GM12872 (cell line): ENCODE data around the gene ANKH.

ENCODE experiments used
- TF ChIP-seq, protein P1 (sequence below): IDR thresholded peaks from 3 replicates; pipeline ENCODE4 v1.5.1; 2011; ENCODE audit warnings: low read depth, mild to moderate bottlenecking, low read length, moderate library complexity; ENCODE audit not compliant: insufficient read depth

ANKH gene

DNA sequence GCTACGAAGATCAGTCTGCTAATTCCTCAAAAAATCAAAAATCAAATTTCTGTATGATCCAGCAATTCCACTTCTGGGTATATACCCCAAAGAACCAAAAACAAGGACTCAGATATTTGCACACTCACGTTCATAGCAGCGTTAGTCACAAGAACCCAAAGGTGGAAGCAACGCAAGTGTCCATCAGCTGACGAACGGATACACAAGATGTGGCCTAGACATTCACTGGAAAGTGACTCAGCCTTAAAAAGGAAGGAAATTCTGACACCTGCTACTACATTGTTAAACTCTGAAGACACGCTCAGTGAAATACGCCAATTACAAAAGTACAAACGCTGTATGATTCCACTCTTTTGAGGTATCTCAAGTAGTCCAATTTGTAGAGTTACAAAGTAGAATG is 113.7 kb downstream of the ANKH start:
- TF ChIP-seq, protein P1, sequence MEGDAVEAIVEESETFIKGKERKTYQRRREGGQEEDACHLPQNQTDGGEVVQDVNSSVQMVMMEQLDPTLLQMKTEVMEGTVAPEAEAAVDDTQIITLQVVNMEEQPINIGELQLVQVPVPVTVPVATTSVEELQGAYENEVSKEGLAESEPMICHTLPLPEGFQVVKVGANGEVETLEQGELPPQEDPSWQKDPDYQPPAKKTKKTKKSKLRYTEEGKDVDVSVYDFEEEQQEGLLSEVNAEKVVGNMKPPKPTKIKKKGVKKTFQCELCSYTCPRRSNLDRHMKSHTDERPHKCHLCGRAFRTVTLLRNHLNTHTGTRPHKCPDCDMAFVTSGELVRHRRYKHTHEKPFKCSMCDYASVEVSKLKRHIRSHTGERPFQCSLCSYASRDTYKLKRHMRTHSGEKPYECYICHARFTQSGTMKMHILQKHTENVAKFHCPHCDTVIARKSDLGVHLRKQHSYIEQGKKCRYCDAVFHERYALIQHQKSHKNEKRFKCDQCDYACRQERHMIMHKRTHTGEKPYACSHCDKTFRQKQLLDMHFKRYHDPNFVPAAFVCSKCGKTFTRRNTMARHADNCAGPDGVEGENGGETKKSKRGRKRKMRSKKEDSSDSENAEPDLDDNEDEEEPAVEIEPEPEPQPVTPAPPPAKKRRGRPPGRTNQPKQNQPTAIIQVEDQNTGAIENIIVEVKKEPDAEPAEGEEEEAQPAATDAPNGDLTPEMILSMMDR = no peak

DNA sequence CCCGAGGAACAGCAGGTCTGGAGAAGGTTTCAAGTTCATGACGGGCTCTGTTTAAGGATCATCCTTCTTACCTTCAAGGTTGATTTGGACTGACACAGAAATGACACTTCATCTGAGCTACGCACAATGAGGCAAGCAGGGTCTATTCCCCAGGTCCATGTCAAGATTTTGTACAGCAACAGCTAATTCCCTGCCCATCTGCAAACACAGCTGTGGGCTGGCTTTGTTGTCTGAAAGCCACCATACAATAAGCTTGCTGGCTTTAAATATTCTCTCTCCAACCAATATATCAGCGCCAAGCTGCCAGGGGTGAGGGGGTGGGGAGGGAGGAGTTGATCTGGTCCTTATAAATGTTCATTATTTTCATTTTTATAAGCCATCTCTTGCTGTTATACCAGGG is 115.1 kb downstream of the ANKH start:
- TF ChIP-seq, protein P1 = no peak

DNA sequence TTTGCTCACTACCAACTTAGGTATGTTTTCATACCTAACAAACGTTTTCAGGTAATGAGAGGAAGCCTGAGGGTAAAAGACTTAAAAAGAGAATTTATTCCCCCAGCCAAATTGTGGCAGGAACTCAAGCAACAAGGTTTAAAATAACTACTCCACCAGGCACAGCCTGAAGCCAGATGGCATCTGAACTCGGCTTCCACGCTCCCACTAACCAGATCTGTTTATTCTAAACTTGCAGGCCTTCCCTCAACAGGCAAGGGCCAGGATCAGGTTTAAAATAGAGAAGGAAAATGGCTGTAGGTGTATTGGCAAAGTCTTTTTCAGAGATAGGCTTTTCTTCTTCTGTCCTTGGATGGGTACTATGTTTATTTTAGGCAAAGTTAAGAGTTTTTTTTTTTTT is 117.6 kb downstream of the ANKH start:
- TF ChIP-seq, protein P1 = no peak

DNA sequence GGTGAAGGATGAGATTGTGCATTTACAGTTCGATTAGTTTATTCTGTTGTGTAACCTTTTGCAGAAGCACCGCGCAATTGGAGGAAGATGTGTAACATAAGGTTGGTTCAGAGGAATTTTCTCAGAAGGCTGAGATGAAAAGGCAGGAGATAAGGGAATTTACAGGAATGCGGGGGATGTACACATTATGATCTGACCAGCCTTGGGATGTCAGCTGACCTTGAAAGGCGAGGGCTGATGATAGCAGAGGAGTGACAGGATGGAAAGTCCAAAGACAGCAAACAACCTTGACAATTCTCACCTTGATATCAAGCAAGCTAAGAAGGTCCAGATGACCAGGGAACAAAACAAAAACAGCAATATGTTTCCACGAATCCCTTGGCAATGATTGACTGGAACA is 118.3 kb downstream of the ANKH start:
- TF ChIP-seq, protein P1 = no peak

DNA sequence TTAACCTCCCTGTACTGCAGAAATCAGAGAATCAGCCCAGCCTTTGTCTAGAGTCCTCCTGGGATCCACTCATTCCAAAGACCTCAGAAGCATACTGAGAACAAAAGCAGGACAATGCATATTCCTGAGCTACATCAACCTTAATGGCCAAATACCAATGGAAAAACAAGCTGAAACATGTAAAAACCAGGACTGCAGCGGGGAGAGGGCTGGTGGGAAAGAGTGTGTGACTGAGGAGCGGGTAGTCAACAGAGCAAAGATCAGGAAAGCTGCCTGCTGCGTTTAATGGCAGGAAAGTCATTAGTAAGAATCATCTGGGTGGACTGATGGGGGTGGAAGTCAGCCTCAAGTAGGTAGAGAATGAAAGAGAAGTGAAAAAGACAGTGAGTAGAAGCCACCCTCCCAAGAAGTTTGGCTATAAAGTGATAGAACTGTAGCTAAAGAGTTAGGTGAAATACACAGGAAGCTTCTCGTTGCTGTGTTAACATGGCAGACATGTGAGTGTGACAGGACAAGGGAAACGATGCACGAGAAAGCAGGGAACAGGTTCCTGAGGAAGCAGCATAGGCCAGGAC is 119.0 kb downstream of the ANKH start:
- TF ChIP-seq, protein P1 = no peak

DNA sequence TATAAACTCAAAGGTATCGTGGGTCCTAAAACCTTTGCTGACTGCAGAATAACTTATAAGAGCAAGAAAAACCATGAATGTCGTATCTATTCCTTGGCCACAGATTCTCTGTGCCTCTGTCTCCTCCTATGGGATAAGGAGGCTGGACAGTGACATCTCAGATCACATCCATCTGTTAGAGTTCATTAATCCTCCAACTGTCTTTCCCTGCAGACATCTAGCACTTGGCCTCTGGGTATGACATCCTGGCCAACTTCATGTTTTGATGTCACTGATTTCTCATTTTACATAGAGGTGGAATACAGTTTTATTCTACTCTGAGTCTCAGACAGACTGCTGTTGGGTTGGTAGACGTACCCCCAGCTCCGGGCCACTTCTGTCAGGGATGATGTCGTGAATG is 120.9 kb downstream of the ANKH start:
- TF ChIP-seq, protein P1 = no peak

DNA sequence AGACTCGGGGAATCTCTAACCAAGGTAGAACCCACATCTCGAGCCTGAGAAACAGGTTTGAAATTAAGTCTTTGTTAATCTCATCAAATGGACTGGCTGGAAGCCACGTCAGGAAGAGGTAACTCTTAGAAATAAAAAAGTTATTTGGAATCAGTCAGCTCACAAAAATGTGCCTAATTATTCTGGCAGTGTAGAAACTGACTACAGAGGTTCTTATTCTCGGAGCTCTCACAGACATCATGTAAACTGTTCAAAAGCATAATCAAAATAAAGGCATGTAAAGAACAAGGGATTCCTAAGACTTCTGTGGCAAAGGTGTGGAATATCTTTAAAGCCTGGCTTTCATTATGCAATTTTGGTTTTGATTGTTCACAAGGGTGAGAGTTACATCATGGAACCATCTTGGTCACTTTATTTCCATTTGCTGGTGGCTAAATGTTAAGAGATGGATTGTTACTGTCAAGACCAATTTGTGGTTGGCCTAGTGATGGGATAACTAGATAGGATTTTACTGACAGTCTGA is 121.9 kb downstream of the ANKH start:
- TF ChIP-seq, protein P1 = no peak
